ENCODE measurements around the gene PRRG4.
"Not testable (repeated sequence)": the region's sequence is repeated elsewhere in the genome, so short reads cannot be mapped to it uniquely, and the experiment has no call there.

Gene PRRG4

GRCh38 chr11:32861850-32862577 lies 32.3 kb downstream of the PRRG4 start:
- Histone ChIP-seq H3K9me3 (ENCODE audit: control insufficient read depth, low read length) (no peaks in the 10 kb centered on the region), H3K4me3 (ENCODE audit: low read length) (no peak overlapping the region)

GRCh38 chr11:32864555-32864954 lies 34.8 kb downstream of the PRRG4 start:
- H3K4me3 ChIP-seq (ENCODE audit: low read length) = no peak overlapping the region

More at GRCh38 chr11:32861850-32862577, 32.3 kb downstream of the PRRG4 start:
- Histone ChIP-seq H3K4me1 (ENCODE audit: control insufficient read depth, insufficient read depth, low read length) (no peaks in the 10 kb centered on the region), H3K9ac (ENCODE audit: low read length) (no peak overlapping the region), H3K36me3 (ENCODE audit: control insufficient read depth, insufficient read depth, low read length) (no peaks in the 10 kb centered on the region), H3K27me3 (ENCODE audit: control insufficient read depth, insufficient read depth, low read length) (peaks cover 4% of the 10 kb centered on the region)

GRCh38 chr11:32868752-32869151 lies 39.0 kb downstream of the PRRG4 start:
- H3K9me3 ChIP-seq (ENCODE audit: control insufficient read depth, low read length); H3K4me3 ChIP-seq (ENCODE audit: low read length); H3K27me3 ChIP-seq (ENCODE audit: control insufficient read depth, insufficient read depth, low read length); H3K36me3 ChIP-seq (ENCODE audit: control insufficient read depth, insufficient read depth, low read length); H3K9ac ChIP-seq (ENCODE audit: low read length); H3K4me1 ChIP-seq (ENCODE audit: control insufficient read depth, insufficient read depth, low read length): not testable (repeated sequence)

More at GRCh38 chr11:32864555-32864954, 34.8 kb downstream of the PRRG4 start:
- Histone ChIP-seq H3K9me3 (ENCODE audit: control insufficient read depth, low read length) (no peaks in the 10 kb centered on the region), H3K27me3 (ENCODE audit: control insufficient read depth, insufficient read depth, low read length) (peaks cover 4% of the 10 kb centered on the region), H3K4me1 (ENCODE audit: control insufficient read depth, insufficient read depth, low read length) (no peaks in the 10 kb centered on the region), H3K9ac (ENCODE audit: low read length) (no peak overlapping the region), H3K36me3 (ENCODE audit: control insufficient read depth, insufficient read depth, low read length) (no peaks in the 10 kb centered on the region)

GRCh38 chr11:32870676-32871075 lies 40.9 kb downstream of the PRRG4 start:
- H3K4me3 ChIP-seq (ENCODE audit: low read length) = no peak overlapping the region
- no peaks in the 10 kb centered on the region for H3K9me3 ChIP-seq (ENCODE audit: control insufficient read depth, low read length)
- H3K9ac ChIP-seq (ENCODE audit: low read length) = no peak overlapping the region
- peaks cover 4% of the 10 kb centered on the region for H3K27me3 ChIP-seq (ENCODE audit: control insufficient read depth, insufficient read depth, low read length)
- H3K4me1 ChIP-seq (ENCODE audit: control insufficient read depth, insufficient read depth, low read length) = no peaks in the 10 kb centered on the region
- no peaks in the 10 kb centered on the region for H3K36me3 ChIP-seq (ENCODE audit: control insufficient read depth, insufficient read depth, low read length)

- no peak overlapping the region for H3K4me3 ChIP-seq (ENCODE audit: low read length)
- no peak overlapping the region for H3K9ac ChIP-seq (ENCODE audit: low read length)
- no peaks in the 10 kb centered on the region for H3K36me3 ChIP-seq (ENCODE audit: control insufficient read depth, insufficient read depth, low read length)
- H3K4me1 ChIP-seq (ENCODE audit: control insufficient read depth, insufficient read depth, low read length) = no peaks in the 10 kb centered on the region
- H3K9me3 ChIP-seq (ENCODE audit: control insufficient read depth, low read length) = no peaks in the 10 kb centered on the region
- H3K27me3 ChIP-seq (ENCODE audit: control insufficient read depth, insufficient read depth, low read length) = no peaks in the 10 kb centered on the region
Measured at GRCh38 chr11:32874132-32874531, 44.4 kb downstream of the PRRG4 start.

- Histone ChIP-seq H3K4me1 (ENCODE audit: control insufficient read depth, insufficient read depth, low read length) (no peaks in the 10 kb centered on the region), H3K4me3 (ENCODE audit: low read length) (no peak overlapping the region), H3K9ac (ENCODE audit: low read length) (no peak overlapping the region), H3K36me3 (ENCODE audit: control insufficient read depth, insufficient read depth, low read length) (no peaks in the 10 kb centered on the region), H3K9me3 (ENCODE audit: control insufficient read depth, low read length) (no peaks in the 10 kb centered on the region), H3K27me3 (ENCODE audit: control insufficient read depth, insufficient read depth, low read length) (no peaks in the 10 kb centered on the region)
Measured at GRCh38 chr11:32881286-32881685, 51.6 kb downstream of the PRRG4 start.

- Histone ChIP-seq H3K27me3 (ENCODE audit: control insufficient read depth, insufficient read depth, low read length) (no peaks in the 10 kb centered on the region), H3K36me3 (ENCODE audit: control insufficient read depth, insufficient read depth, low read length) (no peaks in the 10 kb centered on the region), H3K9me3 (ENCODE audit: control insufficient read depth, low read length) (no peaks in the 10 kb centered on the region), H3K4me1 (ENCODE audit: control insufficient read depth, insufficient read depth, low read length) (no peaks in the 10 kb centered on the region), H3K9ac (ENCODE audit: low read length) (no peak overlapping the region), H3K4me3 (ENCODE audit: low read length) (no peak overlapping the region)
Measured at GRCh38 chr11:32883421-32883820, 53.7 kb downstream of the PRRG4 start.

GRCh38 chr11:32884023-32884422 lies 54.3 kb downstream of the PRRG4 start:
- Histone ChIP-seq H3K36me3 (ENCODE audit: control insufficient read depth, insufficient read depth, low read length) (no peaks in the 10 kb centered on the region), H3K9ac (ENCODE audit: low read length) (no peak overlapping the region), H3K4me1 (ENCODE audit: control insufficient read depth, insufficient read depth, low read length) (no peaks in the 10 kb centered on the region)

GRCh38 chr11:32884770-32885384 lies 55.1 kb downstream of the PRRG4 start:
- Histone ChIP-seq H3K4me1 (ENCODE audit: control insufficient read depth, insufficient read depth, low read length) (no peaks in the 10 kb centered on the region), H3K9me3 (ENCODE audit: control insufficient read depth, low read length) (no peaks in the 10 kb centered on the region), H3K36me3 (ENCODE audit: control insufficient read depth, insufficient read depth, low read length) (no peaks in the 10 kb centered on the region), H3K4me3 (ENCODE audit: low read length) (no peak overlapping the region), H3K9ac (ENCODE audit: low read length) (no peak overlapping the region), H3K27me3 (ENCODE audit: control insufficient read depth, insufficient read depth, low read length) (no peaks in the 10 kb centered on the region)

More at GRCh38 chr11:32884023-32884422, 54.3 kb downstream of the PRRG4 start:
- H3K27me3 ChIP-seq (ENCODE audit: control insufficient read depth, insufficient read depth, low read length) = no peaks in the 10 kb centered on the region
- no peak overlapping the region for H3K4me3 ChIP-seq (ENCODE audit: low read length)
- H3K9me3 ChIP-seq (ENCODE audit: control insufficient read depth, low read length) = no peaks in the 10 kb centered on the region

GRCh38 chr11:32885556-32885955 lies 55.8 kb downstream of the PRRG4 start:
- no peak overlapping the region for H3K9ac ChIP-seq (ENCODE audit: low read length)
- no peaks in the 10 kb centered on the region for H3K9me3 ChIP-seq (ENCODE audit: control insufficient read depth, low read length)
- no peaks in the 10 kb centered on the region for H3K36me3 ChIP-seq (ENCODE audit: control insufficient read depth, insufficient read depth, low read length)
- no peak overlapping the region for H3K4me3 ChIP-seq (ENCODE audit: low read length)
- no peaks in the 10 kb centered on the region for H3K4me1 ChIP-seq (ENCODE audit: control insufficient read depth, insufficient read depth, low read length)
- no peaks in the 10 kb centered on the region for H3K27me3 ChIP-seq (ENCODE audit: control insufficient read depth, insufficient read depth, low read length)

- Histone ChIP-seq H3K4me3 (ENCODE audit: low read length) (no peak overlapping the region), H3K9ac (ENCODE audit: low read length) (no peak overlapping the region), H3K4me1 (ENCODE audit: control insufficient read depth, insufficient read depth, low read length) (peaks cover 1% of the 10 kb centered on the region), H3K27me3 (ENCODE audit: control insufficient read depth, insufficient read depth, low read length) (no peaks in the 10 kb centered on the region), H3K36me3 (ENCODE audit: control insufficient read depth, insufficient read depth, low read length) (no peaks in the 10 kb centered on the region), H3K9me3 (ENCODE audit: control insufficient read depth, low read length) (no peaks in the 10 kb centered on the region)
Measured at GRCh38 chr11:32886180-32886579, 56.5 kb downstream of the PRRG4 start.

- H3K36me3 ChIP-seq (ENCODE audit: control insufficient read depth, insufficient read depth, low read length); H3K9ac ChIP-seq (ENCODE audit: low read length); H3K4me3 ChIP-seq (ENCODE audit: low read length); H3K27me3 ChIP-seq (ENCODE audit: control insufficient read depth, insufficient read depth, low read length); H3K4me1 ChIP-seq (ENCODE audit: control insufficient read depth, insufficient read depth, low read length); H3K9me3 ChIP-seq (ENCODE audit: control insufficient read depth, low read length): not testable (repeated sequence)
Measured at GRCh38 chr11:32887707-32888383, 58.1 kb downstream of the PRRG4 start.
